Omental fat pad (tissue), 4 donors: ENCODE measurements around the gene PKN3. TPM values are rescaled to one million over a fixed set of nuclear protein-coding genes. Genes with fewer than 3 reads are reported as not detected.

Experiments used
- ATAC-seq: fragments of 150-250 bp; one replicate; pipeline ENCODE4 v1.9.1; 2016; ENCODE audit warnings: mild to moderate bottlenecking, moderate library complexity; ENCODE audit not compliant: low FRiP score
- DNase-seq: peaks from one replicate; pipeline ENCODE4 v3.0.0-alpha.2; 2019; ENCODE audit warnings: low spot score
- total RNA-seq, 4 donors: library from RNA; depleted of rRNA; stranded (reverse); fragments of >200 nt; gene quantifications; one replicate each; pipeline ENCODE4 v1.1.0, GENCODE V29; 2016
- TF ChIP-seq, protein P1 (sequence below), 3 donors: fragments of 450-650 bp; IDR thresholded peaks; one replicate each; pipeline ENCODE4 v1.5.1; 2016 to 2017; ENCODE audit warnings: antibody characterized with exemption in 3 of 3, mild to moderate bottlenecking in 3 of 3, moderate library complexity in 2 of 3

The PKN3 gene
- total RNA-seq, 4 donors from 2014 or later, result 4.2 to 12.0 (median 7.5) TPM

DNA sequence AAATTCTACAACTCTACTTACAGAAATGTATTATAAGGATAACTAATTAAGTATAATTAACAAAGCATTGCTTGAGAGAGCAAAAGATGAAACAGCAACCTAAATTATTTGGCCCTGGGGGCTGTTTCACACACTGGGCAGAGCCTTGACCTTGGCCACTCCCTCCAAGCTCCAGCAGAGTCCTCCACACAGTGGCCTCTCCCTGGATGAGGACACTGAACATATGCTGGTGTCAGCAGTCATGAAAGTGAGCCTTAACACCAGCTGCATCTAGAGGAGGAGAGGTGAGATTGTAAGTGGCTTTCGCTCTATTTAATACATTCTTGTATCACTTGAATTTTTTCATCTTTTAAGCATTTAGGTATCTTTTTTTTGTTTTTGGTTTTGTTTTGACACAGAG, 44.9 kb downstream of the PKN3 start:
- no peak for ATAC-seq
- TF ChIP-seq, protein P1, sequence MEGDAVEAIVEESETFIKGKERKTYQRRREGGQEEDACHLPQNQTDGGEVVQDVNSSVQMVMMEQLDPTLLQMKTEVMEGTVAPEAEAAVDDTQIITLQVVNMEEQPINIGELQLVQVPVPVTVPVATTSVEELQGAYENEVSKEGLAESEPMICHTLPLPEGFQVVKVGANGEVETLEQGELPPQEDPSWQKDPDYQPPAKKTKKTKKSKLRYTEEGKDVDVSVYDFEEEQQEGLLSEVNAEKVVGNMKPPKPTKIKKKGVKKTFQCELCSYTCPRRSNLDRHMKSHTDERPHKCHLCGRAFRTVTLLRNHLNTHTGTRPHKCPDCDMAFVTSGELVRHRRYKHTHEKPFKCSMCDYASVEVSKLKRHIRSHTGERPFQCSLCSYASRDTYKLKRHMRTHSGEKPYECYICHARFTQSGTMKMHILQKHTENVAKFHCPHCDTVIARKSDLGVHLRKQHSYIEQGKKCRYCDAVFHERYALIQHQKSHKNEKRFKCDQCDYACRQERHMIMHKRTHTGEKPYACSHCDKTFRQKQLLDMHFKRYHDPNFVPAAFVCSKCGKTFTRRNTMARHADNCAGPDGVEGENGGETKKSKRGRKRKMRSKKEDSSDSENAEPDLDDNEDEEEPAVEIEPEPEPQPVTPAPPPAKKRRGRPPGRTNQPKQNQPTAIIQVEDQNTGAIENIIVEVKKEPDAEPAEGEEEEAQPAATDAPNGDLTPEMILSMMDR (IDR thresholded peaks at IDR 0.05), result no peak

DNA sequence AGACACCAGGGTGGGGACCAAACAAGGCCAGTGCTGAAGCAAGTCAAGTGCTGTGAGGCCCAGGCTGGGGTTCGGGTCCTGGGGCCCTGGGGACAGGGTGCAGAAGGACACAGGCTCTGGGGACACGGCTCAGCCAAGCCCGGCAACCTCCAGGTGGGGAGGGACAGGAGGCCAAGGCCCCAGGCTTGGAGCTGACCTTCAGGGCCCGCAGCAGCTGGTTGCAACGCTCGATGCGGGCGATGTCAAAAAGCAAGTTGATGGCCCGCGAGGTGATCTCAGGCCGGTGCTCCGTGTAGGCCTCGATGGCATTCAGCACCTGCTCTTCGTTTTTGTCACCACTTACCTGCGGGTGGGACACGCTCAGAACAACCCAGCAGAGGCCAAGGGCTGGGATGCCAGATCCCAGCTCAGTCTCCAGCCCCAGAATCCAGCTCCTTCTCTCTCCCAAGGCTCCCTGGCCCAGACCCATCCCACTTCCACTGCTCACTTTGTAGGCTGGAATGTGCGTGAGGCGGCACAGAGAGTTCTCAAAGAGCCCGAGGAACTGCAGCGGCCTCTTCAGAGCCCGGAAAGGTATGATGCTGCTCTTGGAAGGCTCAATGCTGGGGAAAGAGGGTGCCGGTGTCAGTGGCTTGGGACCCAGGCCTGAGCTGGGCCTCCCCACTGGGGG, 48.8 kb downstream of the PKN3 start:
- ATAC-seq (no peak), DNase-seq (no peak)
- TF ChIP-seq, protein P1 (IDR thresholded peaks at IDR 0.05), result no peak

More for the DNA sequence above, 44.9 kb downstream of the PKN3 start:
- no peak for DNase-seq

DNA sequence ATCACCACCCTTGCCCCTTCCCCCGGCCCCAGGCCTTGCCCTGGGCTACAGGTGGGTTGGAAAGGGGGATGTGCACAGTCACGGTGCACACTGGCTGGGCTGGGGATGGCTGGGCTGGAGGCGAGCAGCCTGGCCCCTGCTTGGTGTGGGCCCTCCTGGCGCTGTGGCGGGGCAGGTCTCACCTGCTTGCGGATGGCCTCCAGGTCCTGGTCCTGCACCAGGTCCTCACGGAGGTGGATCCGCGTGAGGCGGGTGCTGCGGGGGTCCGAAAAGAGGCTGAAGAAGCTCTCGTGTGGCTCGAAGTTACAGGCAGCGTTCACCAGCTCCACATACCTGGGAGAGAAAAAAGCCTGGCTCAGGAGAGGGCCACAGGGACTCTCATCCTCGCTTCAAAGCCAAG, 51.3 kb downstream of the PKN3 start:
- TF ChIP-seq, protein P1 (IDR thresholded peaks at IDR 0.05), result no peak
- DNase-seq (no peak), ATAC-seq (no peak)

- ATAC-seq, result no peak
- no peak for DNase-seq
- TF ChIP-seq, protein P1 (IDR thresholded peaks at IDR 0.05), result no peak
These were observed 55.3 kb downstream of the PKN3 start for GRCh38 chr9:128757602-128758001.

DNA sequence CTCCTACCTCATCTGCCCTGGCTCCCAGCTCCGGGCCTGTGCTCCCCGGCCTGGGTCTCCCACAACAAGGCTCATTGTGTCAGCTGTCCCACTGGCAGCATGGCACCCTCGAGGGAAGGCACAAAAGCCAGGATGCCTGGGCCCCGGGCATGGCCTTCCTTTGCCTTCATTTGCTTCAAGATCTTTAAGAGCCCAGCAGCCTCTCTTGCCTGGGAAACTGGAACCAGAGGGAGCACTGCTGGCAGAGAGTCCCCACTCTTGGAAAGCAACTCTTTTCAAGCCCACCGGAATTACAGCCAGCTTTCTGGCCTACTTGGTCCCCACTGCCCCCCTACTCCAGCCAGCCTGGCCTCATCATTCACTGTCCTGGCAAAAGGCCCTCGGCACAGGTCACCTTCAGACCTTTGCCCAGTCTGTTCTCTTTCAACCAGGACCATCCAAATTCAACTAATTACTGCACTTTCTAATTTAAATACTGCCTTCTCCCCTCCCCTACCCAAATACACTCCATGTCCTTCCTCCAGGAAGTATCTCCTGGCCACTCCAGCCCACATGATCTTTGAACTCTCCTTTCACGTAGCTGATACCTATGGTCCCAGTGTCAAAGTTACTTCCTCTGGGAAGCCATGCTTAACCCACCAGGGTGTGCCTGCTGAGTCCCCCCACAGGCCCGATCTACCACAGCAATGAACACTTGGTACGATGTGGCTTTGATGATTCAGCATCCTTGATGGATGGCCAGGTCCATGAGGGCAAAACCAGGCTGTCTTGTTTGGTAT, 60.6 kb downstream of the PKN3 start:
- DNase-seq (no peak), ATAC-seq (no peak)
- TF ChIP-seq, protein P1 (IDR thresholded peaks at IDR 0.05), result no peak

- TF ChIP-seq, protein P1 (IDR thresholded peaks at IDR 0.05), result no peak
- ATAC-seq (no peak), DNase-seq (no peak)
These were observed 62.1 kb downstream of the PKN3 start for GRCh38 chr9:128764361-128764760.

DNA sequence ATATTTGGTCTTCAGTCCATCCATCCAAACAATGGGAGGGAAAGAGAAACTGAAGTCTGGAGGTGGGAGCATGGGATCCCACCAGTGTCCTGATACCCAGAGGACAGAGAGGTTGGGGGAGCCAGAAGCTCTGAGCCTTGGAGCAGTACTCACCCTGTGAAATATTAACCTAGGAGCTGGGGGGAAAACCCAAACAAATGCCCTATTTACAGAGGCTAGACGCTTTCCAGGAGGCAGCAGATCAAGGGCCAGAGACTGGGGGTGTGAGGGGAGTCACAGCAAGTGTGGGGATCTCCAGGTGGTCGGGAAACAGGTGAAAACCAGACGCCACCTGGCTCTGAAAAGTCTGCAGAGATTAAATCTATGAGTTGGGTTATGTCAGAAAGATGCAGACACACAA, 63.2 kb downstream of the PKN3 start:
- DNase-seq (no peak), ATAC-seq (no peak)
- TF ChIP-seq, protein P1 (IDR thresholded peaks at IDR 0.05), result no peak
